Activated CD4-positive, alpha-beta T cell treated with anti-CD3 and anti-CD28 coated beads for 36 hours (primary cell): ENCODE data around the gene PKD1. TPM values are rescaled to one million over a fixed set of nuclear protein-coding genes. Genes with fewer than 3 reads are reported as not detected.
"Not testable (repeated sequence)": the region's sequence is repeated elsewhere in the genome, so short reads cannot be mapped to it uniquely, and the experiment has no call there.

Experiments
- ATAC-seq: fragments of 200-7000 bp; cut with Tn5 transposase; one replicate; pipeline ENCODE4 v1.10.0; 2021; ENCODE audit warnings: mild to moderate bottlenecking, moderate library complexity
- CTCF ChIA-PET: fragments of 350-600 bp; sonication (Branson Sonifier 250); formaldehyde crosslinking; loops from one replicate; lab custom pipeline; 2021; ENCODE audit warnings: antibody characterized with exemption; lab: Charles Lee
- POLR2A ChIA-PET: fragments of 350-600 bp; sonication (Branson Sonifier 250); formaldehyde crosslinking; loops from one replicate; lab custom pipeline; 2021; ENCODE audit warnings: antibody characterized with exemption, inconsistent platforms; lab: Charles Lee
- DNase-seq: peaks from one replicate; pipeline ENCODE4 v3.0.0-alpha.2; 2020
- H3K27ac Mint-ChIP-seq: one replicate; pipeline ENCODE4 v1.8.0; 2021; ENCODE audit warnings: mixed read lengths
- H3K27me3 Mint-ChIP-seq: one replicate; pipeline ENCODE4 v1.8.0; 2021; ENCODE audit warnings: mixed read lengths
- H3K36me3 Mint-ChIP-seq: one replicate; pipeline ENCODE4 v1.8.0; 2021; ENCODE audit warnings: low read depth, mixed read lengths
- H3K4me1 Mint-ChIP-seq: one replicate; pipeline ENCODE4 v1.8.0; 2021; ENCODE audit warnings: mixed read lengths
- H3K4me3 Mint-ChIP-seq: one replicate; pipeline ENCODE4 v1.8.0; 2021; ENCODE audit warnings: mild to moderate bottlenecking, moderate library complexity, mixed read lengths
- H3K9me3 Mint-ChIP-seq: one replicate; pipeline ENCODE4 v1.8.0; 2021; ENCODE audit warnings: low read depth, mixed read lengths
- intact Hi-C, 2 experiments: fragments of 100-400 bp; cut with DNase I in 1 of 2; cut with micrococcal nuclease in 1 of 2; formaldehyde crosslinking; loops; one replicate each; pipeline versions ENCODE4 v1.14.2 to v1.15.1; 2022 to 2024; cut with DNase I, micrococcal nuclease
- total RNA-seq, 2 experiments: library from RNA; stranded (reverse); gene quantifications; one replicate each; pipeline ENCODE4 v1.2.3, GENCODE V29; 2021

The PKD1 gene
- total RNA-seq, 2 experiments from 2014 or later = 64.3 to 71.2 TPM

DNA sequence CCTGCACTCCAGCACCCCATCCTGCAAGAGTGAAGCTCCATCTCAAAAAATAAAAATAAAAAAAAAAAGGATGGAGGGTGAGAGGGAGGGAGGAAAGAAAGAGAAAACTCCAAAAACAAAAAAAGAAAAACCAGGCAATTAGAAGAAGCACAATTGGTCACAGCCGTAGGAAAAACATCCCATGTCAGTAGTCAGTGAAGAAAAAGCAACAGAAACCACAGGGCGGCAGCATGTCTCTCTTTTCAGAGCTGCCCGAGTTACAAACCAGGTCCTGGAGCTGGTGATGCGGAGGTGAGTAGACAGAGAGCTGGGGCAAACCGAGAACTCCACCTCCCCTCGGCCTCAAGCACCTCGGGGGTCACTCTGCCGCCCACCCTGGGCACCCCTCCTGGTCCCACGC is 14.4 kb downstream of the PKD1 start:
- H3K4me1 Mint-ChIP-seq, H3K4me3 Mint-ChIP-seq, H3K9me3 Mint-ChIP-seq, H3K36me3 Mint-ChIP-seq, H3K27me3 Mint-ChIP-seq, POLR2A ChIA-PET, H3K27ac Mint-ChIP-seq, intact Hi-C loops: not testable (repeated sequence)
- peak; percentile 55 for ATAC-seq
- DNase-seq = peak; percentile 54
- CTCF ChIA-PET = interaction anchor here (0.7 kb wide), 1 partner anchor 19 kb away, joined by 4 read pairs; no protein-coding TSS in a partner anchor

- CTCF ChIA-PET, H3K9me3 Mint-ChIP-seq, ATAC-seq, intact Hi-C loops, H3K36me3 Mint-ChIP-seq, POLR2A ChIA-PET, H3K4me1 Mint-ChIP-seq, H3K27me3 Mint-ChIP-seq, DNase-seq, H3K27ac Mint-ChIP-seq, H3K4me3 Mint-ChIP-seq: not testable (repeated sequence)
Measured at GRCh38 chr16:2117960-2118722, 17.6 kb downstream of the PKD1 start.

GRCh38 chr16:2117341-2117740 is 18.4 kb downstream of the PKD1 start:
- DNase-seq, H3K36me3 Mint-ChIP-seq, H3K27ac Mint-ChIP-seq, H3K4me1 Mint-ChIP-seq, ATAC-seq, CTCF ChIA-PET, POLR2A ChIA-PET, H3K4me3 Mint-ChIP-seq, H3K27me3 Mint-ChIP-seq, H3K9me3 Mint-ChIP-seq, intact Hi-C loops: not testable (repeated sequence)

DNA sequence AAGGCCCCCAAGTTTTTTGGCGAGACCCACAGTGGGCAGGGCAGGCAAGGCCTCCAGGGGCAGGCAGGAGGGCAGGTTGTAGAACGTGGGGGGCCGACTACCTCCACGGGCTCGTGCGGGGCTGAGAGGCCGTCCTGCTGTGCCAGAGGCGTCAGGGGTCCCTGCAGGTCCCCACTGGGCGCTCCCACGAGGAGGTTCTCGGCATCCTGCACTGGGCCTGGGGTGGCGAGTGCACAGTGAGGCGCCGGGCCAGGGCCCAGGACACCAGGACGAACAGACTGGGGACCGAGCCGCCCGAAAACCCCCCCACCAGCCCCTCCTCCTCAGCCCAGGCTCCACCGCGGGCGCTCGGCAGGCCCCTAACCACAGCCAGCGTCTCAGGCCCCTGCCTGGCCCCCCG is 19.3 kb downstream of the PKD1 start:
- H3K4me3 Mint-ChIP-seq, intact Hi-C loops, CTCF ChIA-PET, ATAC-seq, H3K36me3 Mint-ChIP-seq, POLR2A ChIA-PET, H3K9me3 Mint-ChIP-seq, H3K27me3 Mint-ChIP-seq, H3K4me1 Mint-ChIP-seq, DNase-seq, H3K27ac Mint-ChIP-seq: not testable (repeated sequence)

- no peak for ATAC-seq
- H3K4me1 Mint-ChIP-seq = no peaks in the 10 kb centered on the region
- no peaks in the 10 kb centered on the region for H3K27me3 Mint-ChIP-seq
- intact Hi-C loops = no loop called here
- H3K4me3 Mint-ChIP-seq = no peak overlapping the region
- H3K27ac Mint-ChIP-seq = no peak overlapping the region
- ChIA-PET CTCF (no interaction called here), POLR2A (no interaction called here)
- no peak for DNase-seq
- H3K36me3 Mint-ChIP-seq = peaks cover 1% of the 10 kb centered on the region
- no peaks in the 10 kb centered on the region for H3K9me3 Mint-ChIP-seq
Measured at GRCh38 chr16:2115591-2115973, 20.1 kb downstream of the PKD1 start.

DNA sequence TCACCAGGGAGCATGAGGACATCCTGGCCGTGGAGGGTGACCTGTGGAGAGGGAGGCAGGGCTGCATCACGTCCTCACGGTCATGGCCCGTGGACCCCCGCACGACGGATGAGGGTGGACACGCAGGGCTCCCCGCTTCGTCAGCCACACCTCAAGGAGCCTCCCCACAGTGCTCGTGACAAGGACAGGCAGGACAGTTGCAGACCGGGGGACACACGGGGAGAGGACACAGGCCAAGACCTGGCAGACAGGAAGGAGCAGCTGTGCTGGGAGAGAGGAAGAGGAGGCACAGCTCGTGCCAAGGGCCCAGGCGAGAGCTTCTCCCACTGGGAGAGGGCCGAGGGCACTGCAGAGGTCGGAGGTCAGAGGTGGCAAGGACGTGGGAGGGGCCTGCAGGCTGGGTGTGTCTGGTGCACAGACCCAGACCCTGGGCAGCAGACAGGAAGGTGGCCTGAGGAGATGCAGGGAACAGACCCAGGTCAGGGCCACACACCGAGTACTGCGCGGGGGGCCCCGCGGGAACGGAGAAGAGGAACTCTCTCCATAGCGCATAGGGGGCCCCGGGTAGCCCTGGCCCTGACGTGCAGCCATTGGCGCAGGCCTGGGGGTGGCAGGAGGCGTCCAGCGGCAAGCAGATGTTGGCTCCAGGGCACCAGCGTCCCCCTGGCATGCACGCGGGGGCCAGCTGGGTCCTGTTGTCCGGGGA is 20.7 kb downstream of the PKD1 start:
- POLR2A ChIA-PET, H3K4me1 Mint-ChIP-seq, intact Hi-C loops: not testable (repeated sequence)

GRCh38 chr16:2114225-2114624 is 21.5 kb downstream of the PKD1 start:
- POLR2A ChIA-PET, H3K27ac Mint-ChIP-seq, H3K9me3 Mint-ChIP-seq, ATAC-seq, CTCF ChIA-PET, H3K4me3 Mint-ChIP-seq, DNase-seq, H3K4me1 Mint-ChIP-seq, H3K36me3 Mint-ChIP-seq, intact Hi-C loops, H3K27me3 Mint-ChIP-seq: not testable (repeated sequence)

More for the DNA sequence above, 20.7 kb downstream of the PKD1 start:
- H3K27ac Mint-ChIP-seq, H3K27me3 Mint-ChIP-seq, H3K36me3 Mint-ChIP-seq, H3K9me3 Mint-ChIP-seq, DNase-seq, H3K4me3 Mint-ChIP-seq, CTCF ChIA-PET, ATAC-seq: not testable (repeated sequence)

DNA sequence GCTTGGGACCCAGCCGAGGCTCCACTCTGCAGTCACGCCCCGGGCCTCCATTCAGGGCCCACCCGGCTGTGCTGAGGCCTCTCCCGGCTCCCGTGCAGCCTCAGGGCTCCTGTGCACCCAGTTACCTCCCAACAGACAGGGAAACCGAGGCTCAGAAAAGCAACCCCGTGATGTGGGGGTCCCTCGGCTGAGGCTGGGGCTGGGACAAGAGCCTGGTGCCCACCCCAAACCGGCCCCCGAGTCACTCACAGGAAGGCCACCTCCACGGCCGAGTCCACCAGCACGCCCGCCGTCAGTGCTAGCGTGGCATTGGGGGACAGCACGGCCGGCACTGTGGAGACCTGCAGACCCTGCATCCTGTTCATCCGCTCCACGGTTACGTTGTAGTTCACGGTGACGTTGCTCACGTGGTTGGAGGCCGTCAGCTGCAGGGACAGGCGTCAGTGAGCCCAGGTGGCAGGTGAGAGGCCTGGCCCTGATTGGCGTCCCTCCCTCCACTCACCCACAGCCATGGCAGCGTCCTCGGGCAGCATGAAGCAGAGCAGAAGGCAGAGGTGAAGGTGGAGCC is 23.1 kb downstream of the PKD1 start:
- ATAC-seq, H3K4me3 Mint-ChIP-seq, POLR2A ChIA-PET, H3K27me3 Mint-ChIP-seq, CTCF ChIA-PET, H3K9me3 Mint-ChIP-seq, H3K36me3 Mint-ChIP-seq, DNase-seq, H3K4me1 Mint-ChIP-seq, H3K27ac Mint-ChIP-seq, intact Hi-C loops: not testable (repeated sequence)

DNA sequence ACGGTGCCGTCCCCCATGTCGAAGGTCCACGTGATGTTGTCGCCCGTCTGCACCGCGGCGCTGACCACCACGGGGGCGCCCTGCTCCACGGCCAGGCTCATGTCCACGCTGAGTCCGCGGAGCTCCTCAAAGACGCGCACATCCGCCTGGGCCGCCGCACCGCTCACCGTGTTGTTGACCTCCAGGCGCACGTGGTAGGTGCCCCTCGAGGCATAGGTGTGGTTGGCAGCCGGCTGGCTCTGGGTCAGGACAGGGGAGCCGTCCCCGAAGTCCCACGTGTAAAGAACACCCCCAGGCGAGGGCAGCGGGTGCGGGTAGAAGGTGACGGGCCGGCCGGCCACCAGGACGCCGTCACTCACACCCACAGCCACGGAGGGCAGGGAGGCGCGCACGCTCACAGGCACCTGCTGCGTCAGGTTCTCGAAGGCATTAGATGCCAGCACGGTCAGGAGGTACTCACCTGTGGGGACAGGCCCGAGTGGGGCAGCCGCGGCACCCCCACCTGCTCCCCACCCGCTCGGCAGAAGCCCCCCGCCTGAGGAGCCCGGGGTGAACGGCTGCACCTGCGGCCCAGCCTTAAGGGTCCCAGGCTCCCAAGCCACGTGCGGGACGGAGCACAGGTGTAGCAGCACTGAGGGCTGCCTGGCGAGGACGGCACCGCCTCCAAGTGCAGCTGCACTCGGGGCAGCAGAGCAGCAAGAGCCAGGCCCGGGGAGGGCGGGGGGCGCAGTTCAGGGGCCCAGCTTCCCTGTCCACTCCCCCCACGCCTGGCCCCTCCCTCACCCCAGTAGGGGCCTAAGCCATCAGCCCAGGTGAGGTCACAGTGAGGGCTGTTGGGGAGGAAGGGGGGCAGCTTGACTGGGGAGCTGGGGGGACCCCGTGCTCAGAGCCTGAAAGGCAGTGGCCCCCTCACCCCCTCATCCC is 24.0 kb downstream of the PKD1 start:
- H3K27ac Mint-ChIP-seq, H3K4me1 Mint-ChIP-seq, H3K9me3 Mint-ChIP-seq, CTCF ChIA-PET, DNase-seq, H3K27me3 Mint-ChIP-seq, H3K36me3 Mint-ChIP-seq, intact Hi-C loops, ATAC-seq, H3K4me3 Mint-ChIP-seq, POLR2A ChIA-PET: not testable (repeated sequence)

GRCh38 chr16:2111009-2111353 is 24.7 kb downstream of the PKD1 start:
- intact Hi-C loops, H3K36me3 Mint-ChIP-seq, H3K27me3 Mint-ChIP-seq, H3K27ac Mint-ChIP-seq, H3K4me3 Mint-ChIP-seq, ATAC-seq, DNase-seq, POLR2A ChIA-PET, H3K4me1 Mint-ChIP-seq, H3K9me3 Mint-ChIP-seq, CTCF ChIA-PET: not testable (repeated sequence)

GRCh38 chr16:2110332-2111008 is 25.2 kb downstream of the PKD1 start:
- intact Hi-C loops, ATAC-seq, H3K9me3 Mint-ChIP-seq, H3K27ac Mint-ChIP-seq, CTCF ChIA-PET, DNase-seq, H3K4me1 Mint-ChIP-seq, H3K4me3 Mint-ChIP-seq, H3K27me3 Mint-ChIP-seq, H3K36me3 Mint-ChIP-seq, POLR2A ChIA-PET: not testable (repeated sequence)
